ENCODE results near the gene FCHSD2.
A peak's percentile ranks its signal among the peaks of the same experiment; 100 is the strongest.
"Not testable (repeated sequence)": the region's sequence is repeated elsewhere in the genome, so short reads cannot be mapped to it uniquely, and the experiment has no call there.

FCHSD2 gene

GRCh38 chr11:72798361-72798760 is 343.8 kb downstream of the FCHSD2 start:
- DNase-seq (ENCODE audit: low spot score) = no peak

GRCh38 chr11:72793425-72794367 is 348.4 kb downstream of the FCHSD2 start, which contains the start of gene STARD10:
Gene STARD10 (minus strand): TSS chr11:72794047. CDS start chr11:72781181, 12,866 bp downstream.
- peak; percentile 97 for DNase-seq (ENCODE audit: low spot score)

GRCh38 chr11:72793076-72793424 is 349.1 kb downstream of the FCHSD2 start:
- DNase-seq (ENCODE audit: low spot score) = no peak

- DNase-seq (ENCODE audit: low spot score) = no peak
Measured at GRCh38 chr11:72792437-72793021, 349.6 kb downstream of the FCHSD2 start.

GRCh38 chr11:72791228-72791627 is 350.9 kb downstream of the FCHSD2 start:
- DNase-seq (ENCODE audit: low spot score) = not testable (repeated sequence)

GRCh38 chr11:72789493-72790131 is 352.5 kb downstream of the FCHSD2 start:
- no peak for DNase-seq (ENCODE audit: low spot score)

GRCh38 chr11:72788241-72788640 is 353.9 kb downstream of the FCHSD2 start:
- no peak for DNase-seq (ENCODE audit: low spot score)

- peak; percentile 49 for DNase-seq (ENCODE audit: low spot score)
Measured at GRCh38 chr11:72787216-72788104, 354.7 kb downstream of the FCHSD2 start.

Small RNAs within 50 kb of the gene (small RNA-seq; reads per million reads assigned to genes)
- 0 reads per million in 2 experiments for gene RNU6-672P
